K562 (cell line): ENCODE results near the gene HSPA1L. TPM values are rescaled to one million over a fixed set of nuclear protein-coding genes. Genes with fewer than 3 reads are reported as not detected.

Experiments used
- NCOR1 ChIP-seq: fragments of 450-650 bp; IDR thresholded peaks from 2 replicates; pipeline ENCODE4 v1.6.1; 2016; ENCODE audit warnings: mild to moderate bottlenecking, moderate library complexity
- RBBP5 ChIP-seq: fragments of 200-600 bp; sonication (generic); IDR thresholded peaks from 2 replicates; pipeline ENCODE4 v1.6.1; 2012; ENCODE audit warnings: borderline replicate concordance, mild to moderate bottlenecking, low read length, control low read depth, inconsistent platforms; ENCODE audit not compliant: insufficient read depth, poor library complexity, severe bottlenecking
- TOE1 ChIP-seq, 2 experiments: fragments of 450-650 bp in 1 of 2; sonication (generic) in 1 of 2; formaldehyde crosslinking in 1 of 2; IDR thresholded peaks; 2 replicates each; pipeline versions ENCODE4 v1.7.1 to v1.8.0; 2016 to 2022; ENCODE audit warnings: borderline replicate concordance in 2 of 2, mild to moderate bottlenecking in 2 of 2, antibody characterized with exemption in 1 of 2, inconsistent platforms in 1 of 2, low read depth in 1 of 2, missing genetic modification reagents in 1 of 2, moderate library complexity in 1 of 2
- ZBTB1 ChIP-seq: sonication (generic); formaldehyde crosslinking; IDR thresholded peaks from 2 replicates; pipeline ENCODE4 v1.8.1; 2023; ENCODE audit warnings: missing genetic modification reagents, low read depth, mild to moderate bottlenecking, borderline replicate concordance
- ZKSCAN8 ChIP-seq: fragments of 200-800 bp; sonication (Bioruptor generic); IDR thresholded peaks from 2 replicates; pipeline ENCODE4 v1.6.1; 2016; ENCODE audit warnings: missing genetic modification characterization, missing compliant biosample characterization
- ZNF12 ChIP-seq: sonication (generic); formaldehyde crosslinking; IDR thresholded peaks from 2 replicates; pipeline ENCODE4 v1.4.0; 2020; ENCODE audit warnings: mild to moderate bottlenecking, missing genetic modification reagents
- ZNF589 ChIP-seq: fragments of 200-800 bp; sonication (Bioruptor generic); IDR thresholded peaks from 2 replicates; pipeline ENCODE4 v1.6.1; 2016; ENCODE audit warnings: low read depth, missing genetic modification characterization, missing compliant biosample characterization
- polyA plus RNA-seq, 8 experiments: library from polyadenylated mRNA; depleted of rRNA in 4 of 8; stranded (reverse) in 5 of 8; unstranded in 3 of 8; fragments of >200 nt; fragmentation: Nextera tagmentation in 2 of 8; fragmentation: Illumina TruSeq in 1 of 8; extraction: Ambion mirVana in 2 of 8; extraction: Trizol in 1 of 8; gene quantifications; 2 replicates each; pipeline versions ENCODE4 v1.2.1 to v1.2.3, GENCODE V29; 2011 to 2014; ENCODE audit warnings: inconsistent platforms in 1 of 8, missing spikeins in 1 of 8
- total RNA-seq, 7 experiments: library from RNA; depleted of rRNA in 6 of 7; stranded (reverse); fragments of >200 nt in 6 of 7; fragmentation: Illumina TruSeq in 2 of 7; extraction: Trizol in 2 of 7; gene quantifications; 2 replicates each; pipeline versions ENCODE4 v1.2.1 to v1.2.3, GENCODE V29; 2011 to 2021; ENCODE audit warnings: low replicate concordance in 1 of 7
- TF ChIP-seq, protein P1 (sequence below), 2 experiments: IDR thresholded peaks; 2 replicates each; pipeline ENCODE4 v1.6.1; 2012; ENCODE audit warnings: improper control_type of control experiment in 2 of 2, low read depth in 2 of 2, low read length in 2 of 2, borderline replicate concordance in 1 of 2
- TF ChIP-seq, protein P2 (sequence below): fragments of 450-650 bp; formaldehyde crosslinking; IDR thresholded peaks from 2 replicates; pipeline ENCODE4 v1.4.0; 2022; ENCODE audit warnings: mild to moderate bottlenecking, moderate library complexity
- TF ChIP-seq, protein P3 (sequence below): IDR thresholded peaks from 2 replicates; pipeline ENCODE4 v1.6.1; 2011; ENCODE audit warnings: borderline replicate concordance, low read depth, mild to moderate bottlenecking, moderate library complexity, low read length; ENCODE audit not compliant: insufficient read depth, poor library complexity, severe bottlenecking
- TF ChIP-seq, protein P4 (sequence below): sonication (generic); formaldehyde crosslinking; IDR thresholded peaks from 2 replicates; pipeline ENCODE4 v1.8.1; 2023; ENCODE audit warnings: mild to moderate bottlenecking, missing genetic modification reagents
- TF ChIP-seq, protein P5 (sequence below): fragments of 250-450 bp; sonication (Bioruptor Pico); IDR thresholded peaks from 2 replicates; pipeline ENCODE4 v1.4.0; 2020; ENCODE audit warnings: mild to moderate bottlenecking, moderate library complexity

HSPA1L gene
- total and polyA plus RNA-seq, 9 of the 15 experiments (the other 6 are each of a cell fraction or from before 2014, with no cell fraction given), result 0.14 to 2.1 (median 1.3) TPM

DNA sequence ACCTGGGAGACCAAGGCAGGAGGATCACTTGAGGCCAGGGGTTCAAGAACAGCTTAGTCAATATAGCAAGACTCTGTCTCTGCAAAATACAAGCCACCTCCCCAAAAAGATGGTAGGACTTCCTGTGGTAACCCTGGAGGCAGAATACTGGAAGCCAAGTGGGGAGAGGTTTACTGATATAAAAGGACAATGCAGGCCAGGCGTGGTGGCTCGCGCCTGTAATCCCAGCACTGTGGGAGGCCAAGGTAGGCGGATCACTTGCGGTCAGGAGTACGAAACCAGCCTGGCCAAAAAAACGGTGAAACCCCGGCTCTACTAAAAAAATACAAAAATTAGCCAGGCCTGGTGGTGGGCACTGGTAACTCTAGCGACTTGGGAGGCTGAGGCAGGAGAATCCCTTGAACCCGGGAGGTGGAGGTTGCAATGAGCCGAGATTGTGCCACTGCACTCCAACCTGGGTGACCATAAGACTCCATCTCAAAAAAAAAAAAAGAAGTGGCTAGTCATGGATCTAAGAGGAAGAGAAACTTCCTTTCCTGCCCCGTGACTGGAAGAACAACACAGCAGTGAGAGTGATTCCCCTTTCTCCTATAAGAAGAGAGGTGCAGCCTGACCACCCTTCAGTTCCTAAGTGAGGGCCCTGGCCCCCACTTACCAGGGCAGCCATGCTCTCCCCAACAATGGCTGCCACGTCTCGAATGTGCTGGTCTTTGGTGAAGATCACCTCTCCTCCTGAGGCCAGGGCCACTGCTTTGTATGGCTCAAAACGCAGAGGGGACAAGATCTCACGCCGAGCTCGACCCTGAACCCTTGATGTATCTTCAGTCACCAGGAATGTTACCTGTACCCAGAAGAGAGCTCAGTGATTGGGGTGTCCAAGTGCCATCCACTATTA, 46.5 kb downstream of the HSPA1L start (continued):
- TF ChIP-seq, protein P1, sequence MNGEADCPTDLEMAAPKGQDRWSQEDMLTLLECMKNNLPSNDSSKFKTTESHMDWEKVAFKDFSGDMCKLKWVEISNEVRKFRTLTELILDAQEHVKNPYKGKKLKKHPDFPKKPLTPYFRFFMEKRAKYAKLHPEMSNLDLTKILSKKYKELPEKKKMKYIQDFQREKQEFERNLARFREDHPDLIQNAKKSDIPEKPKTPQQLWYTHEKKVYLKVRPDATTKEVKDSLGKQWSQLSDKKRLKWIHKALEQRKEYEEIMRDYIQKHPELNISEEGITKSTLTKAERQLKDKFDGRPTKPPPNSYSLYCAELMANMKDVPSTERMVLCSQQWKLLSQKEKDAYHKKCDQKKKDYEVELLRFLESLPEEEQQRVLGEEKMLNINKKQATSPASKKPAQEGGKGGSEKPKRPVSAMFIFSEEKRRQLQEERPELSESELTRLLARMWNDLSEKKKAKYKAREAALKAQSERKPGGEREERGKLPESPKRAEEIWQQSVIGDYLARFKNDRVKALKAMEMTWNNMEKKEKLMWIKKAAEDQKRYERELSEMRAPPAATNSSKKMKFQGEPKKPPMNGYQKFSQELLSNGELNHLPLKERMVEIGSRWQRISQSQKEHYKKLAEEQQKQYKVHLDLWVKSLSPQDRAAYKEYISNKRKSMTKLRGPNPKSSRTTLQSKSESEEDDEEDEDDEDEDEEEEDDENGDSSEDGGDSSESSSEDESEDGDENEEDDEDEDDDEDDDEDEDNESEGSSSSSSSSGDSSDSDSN (IDR thresholded peaks at IDR 0.05; ENCODE audit: borderline replicate concordance in 1 of 2, low read depth in 2 of 2, low read length in 2 of 2), result no peak
- TF ChIP-seq, protein P2, sequence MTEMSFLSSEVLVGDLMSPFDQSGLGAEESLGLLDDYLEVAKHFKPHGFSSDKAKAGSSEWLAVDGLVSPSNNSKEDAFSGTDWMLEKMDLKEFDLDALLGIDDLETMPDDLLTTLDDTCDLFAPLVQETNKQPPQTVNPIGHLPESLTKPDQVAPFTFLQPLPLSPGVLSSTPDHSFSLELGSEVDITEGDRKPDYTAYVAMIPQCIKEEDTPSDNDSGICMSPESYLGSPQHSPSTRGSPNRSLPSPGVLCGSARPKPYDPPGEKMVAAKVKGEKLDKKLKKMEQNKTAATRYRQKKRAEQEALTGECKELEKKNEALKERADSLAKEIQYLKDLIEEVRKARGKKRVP, result 0 out of 2 replicates have a peak, but pooled peaks have one; percentile 16
- 0 out of 2 replicates have a peak, but pooled peaks have one; percentile 20 for TF ChIP-seq ZNF12 (CRISPR knock-in tag)
- no peak for TF ChIP-seq ZKSCAN8 (CRISPR knock-in tag)
- TF ChIP-seq, protein P3, sequence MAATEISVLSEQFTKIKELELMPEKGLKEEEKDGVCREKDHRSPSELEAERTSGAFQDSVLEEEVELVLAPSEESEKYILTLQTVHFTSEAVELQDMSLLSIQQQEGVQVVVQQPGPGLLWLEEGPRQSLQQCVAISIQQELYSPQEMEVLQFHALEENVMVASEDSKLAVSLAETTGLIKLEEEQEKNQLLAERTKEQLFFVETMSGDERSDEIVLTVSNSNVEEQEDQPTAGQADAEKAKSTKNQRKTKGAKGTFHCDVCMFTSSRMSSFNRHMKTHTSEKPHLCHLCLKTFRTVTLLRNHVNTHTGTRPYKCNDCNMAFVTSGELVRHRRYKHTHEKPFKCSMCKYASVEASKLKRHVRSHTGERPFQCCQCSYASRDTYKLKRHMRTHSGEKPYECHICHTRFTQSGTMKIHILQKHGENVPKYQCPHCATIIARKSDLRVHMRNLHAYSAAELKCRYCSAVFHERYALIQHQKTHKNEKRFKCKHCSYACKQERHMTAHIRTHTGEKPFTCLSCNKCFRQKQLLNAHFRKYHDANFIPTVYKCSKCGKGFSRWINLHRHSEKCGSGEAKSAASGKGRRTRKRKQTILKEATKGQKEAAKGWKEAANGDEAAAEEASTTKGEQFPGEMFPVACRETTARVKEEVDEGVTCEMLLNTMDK, result no peak
- no peak for TF ChIP-seq NCOR1
- peak; percentile 41; the same call in 1 of the 2 replicates for TF ChIP-seq ZNF589
- no peak for TF ChIP-seq ZBTB1 (CRISPR knock-in tag)
- no peak for TF ChIP-seq RBBP5
- no peak for TF ChIP-seq TOE1 (IDR thresholded peaks at IDR 0.05; ENCODE audit: borderline replicate concordance)
- TF ChIP-seq TOE1 (CRISPR knock-in tag; IDR thresholded peaks at IDR 0.05; ENCODE audit: borderline replicate concordance, low read depth), result 0 out of 2 replicates have a peak, but pooled peaks have one; percentile 83
- TF ChIP-seq, protein P4, sequence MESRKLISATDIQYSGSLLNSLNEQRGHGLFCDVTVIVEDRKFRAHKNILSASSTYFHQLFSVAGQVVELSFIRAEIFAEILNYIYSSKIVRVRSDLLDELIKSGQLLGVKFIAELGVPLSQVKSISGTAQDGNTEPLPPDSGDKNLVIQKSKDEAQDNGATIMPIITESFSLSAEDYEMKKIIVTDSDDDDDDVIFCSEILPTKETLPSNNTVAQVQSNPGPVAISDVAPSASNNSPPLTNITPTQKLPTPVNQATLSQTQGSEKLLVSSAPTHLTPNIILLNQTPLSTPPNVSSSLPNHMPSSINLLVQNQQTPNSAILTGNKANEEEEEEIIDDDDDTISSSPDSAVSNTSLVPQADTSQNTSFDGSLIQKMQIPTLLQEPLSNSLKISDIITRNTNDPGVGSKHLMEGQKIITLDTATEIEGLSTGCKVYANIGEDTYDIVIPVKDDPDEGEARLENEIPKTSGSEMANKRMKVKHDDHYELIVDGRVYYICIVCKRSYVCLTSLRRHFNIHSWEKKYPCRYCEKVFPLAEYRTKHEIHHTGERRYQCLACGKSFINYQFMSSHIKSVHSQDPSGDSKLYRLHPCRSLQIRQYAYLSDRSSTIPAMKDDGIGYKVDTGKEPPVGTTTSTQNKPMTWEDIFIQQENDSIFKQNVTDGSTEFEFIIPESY (CRISPR knock-in tag), result peak; percentile 78; the same call in 1 of the 2 replicates
- TF ChIP-seq, protein P5, sequence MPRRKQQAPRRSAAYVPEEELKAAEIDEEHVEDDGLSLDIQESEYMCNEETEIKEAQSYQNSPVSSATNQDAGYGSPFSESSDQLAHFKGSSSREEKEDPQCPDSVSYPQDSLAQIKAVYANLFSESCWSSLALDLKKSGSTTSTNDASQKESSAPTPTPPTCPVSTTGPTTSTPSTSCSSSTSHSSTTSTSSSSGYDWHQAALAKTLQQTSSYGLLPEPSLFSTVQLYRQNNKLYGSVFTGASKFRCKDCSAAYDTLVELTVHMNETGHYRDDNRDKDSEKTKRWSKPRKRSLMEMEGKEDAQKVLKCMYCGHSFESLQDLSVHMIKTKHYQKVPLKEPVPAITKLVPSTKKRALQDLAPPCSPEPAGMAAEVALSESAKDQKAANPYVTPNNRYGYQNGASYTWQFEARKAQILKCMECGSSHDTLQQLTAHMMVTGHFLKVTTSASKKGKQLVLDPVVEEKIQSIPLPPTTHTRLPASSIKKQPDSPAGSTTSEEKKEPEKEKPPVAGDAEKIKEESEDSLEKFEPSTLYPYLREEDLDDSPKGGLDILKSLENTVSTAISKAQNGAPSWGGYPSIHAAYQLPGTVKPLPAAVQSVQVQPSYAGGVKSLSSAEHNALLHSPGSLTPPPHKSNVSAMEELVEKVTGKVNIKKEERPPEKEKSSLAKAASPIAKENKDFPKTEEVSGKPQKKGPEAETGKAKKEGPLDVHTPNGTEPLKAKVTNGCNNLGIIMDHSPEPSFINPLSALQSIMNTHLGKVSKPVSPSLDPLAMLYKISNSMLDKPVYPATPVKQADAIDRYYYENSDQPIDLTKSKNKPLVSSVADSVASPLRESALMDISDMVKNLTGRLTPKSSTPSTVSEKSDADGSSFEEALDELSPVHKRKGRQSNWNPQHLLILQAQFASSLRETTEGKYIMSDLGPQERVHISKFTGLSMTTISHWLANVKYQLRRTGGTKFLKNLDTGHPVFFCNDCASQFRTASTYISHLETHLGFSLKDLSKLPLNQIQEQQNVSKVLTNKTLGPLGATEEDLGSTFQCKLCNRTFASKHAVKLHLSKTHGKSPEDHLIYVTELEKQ (CRISPR knock-in tag), result no peak
